ENCODE results near the gene METTL25B.

The METTL25B gene

DNA sequence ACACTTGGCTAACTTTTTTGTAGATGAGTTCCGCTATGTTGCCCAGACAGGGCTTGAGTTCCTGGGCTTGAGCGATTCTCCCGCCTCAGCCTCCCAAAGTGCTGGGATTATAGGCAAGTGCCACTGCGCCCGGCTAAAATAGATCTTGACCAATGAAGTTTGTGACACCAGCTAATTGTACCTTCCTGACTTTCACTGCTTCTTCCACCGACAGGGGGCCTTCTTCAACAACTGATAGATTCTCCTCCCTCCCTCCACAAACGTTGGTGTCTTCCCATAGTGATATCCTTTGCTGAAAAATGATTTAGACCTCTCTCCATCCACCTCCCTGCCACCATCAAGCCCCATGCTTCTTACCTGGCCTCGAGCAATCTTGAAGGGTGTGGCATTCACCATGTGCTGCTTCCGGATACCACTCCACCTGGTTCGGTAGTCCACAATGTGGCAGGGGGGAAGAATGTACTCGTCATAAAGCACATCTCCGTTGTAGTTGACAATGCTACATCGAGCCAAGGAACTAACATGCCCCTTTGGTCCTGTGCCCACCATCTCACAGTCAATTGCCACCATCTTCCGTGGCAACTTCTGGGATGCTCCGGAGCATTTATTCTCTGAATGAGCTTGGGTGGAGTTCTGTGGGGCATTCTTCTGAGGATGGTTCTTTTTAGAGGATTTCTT is 1.6 kb upstream of the METTL25B start:
- DNase-seq (ENCODE audit: low spot score), result peak; percentile 57

DNA sequence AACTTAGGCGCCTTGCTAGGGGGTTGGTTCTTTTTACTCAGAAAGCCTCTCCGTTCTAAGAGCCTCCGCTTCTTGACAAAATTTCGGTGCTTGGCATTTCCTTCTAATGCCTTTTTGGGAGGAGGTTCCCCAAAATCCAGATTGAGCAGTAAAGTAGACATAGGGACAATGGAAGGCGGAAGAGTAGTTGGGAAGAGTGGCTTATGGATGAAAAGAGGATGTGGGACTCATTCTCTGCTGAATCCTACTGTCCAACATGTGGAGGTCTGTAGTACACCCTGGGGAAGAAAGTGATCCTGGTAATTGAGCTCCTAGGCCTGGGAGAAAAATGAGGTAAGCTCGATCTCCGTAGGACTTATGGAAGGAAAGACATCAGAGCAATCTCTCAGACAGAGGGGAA is 777 bp upstream of the METTL25B start:
- no peak for DNase-seq (ENCODE audit: low spot score)

DNA sequence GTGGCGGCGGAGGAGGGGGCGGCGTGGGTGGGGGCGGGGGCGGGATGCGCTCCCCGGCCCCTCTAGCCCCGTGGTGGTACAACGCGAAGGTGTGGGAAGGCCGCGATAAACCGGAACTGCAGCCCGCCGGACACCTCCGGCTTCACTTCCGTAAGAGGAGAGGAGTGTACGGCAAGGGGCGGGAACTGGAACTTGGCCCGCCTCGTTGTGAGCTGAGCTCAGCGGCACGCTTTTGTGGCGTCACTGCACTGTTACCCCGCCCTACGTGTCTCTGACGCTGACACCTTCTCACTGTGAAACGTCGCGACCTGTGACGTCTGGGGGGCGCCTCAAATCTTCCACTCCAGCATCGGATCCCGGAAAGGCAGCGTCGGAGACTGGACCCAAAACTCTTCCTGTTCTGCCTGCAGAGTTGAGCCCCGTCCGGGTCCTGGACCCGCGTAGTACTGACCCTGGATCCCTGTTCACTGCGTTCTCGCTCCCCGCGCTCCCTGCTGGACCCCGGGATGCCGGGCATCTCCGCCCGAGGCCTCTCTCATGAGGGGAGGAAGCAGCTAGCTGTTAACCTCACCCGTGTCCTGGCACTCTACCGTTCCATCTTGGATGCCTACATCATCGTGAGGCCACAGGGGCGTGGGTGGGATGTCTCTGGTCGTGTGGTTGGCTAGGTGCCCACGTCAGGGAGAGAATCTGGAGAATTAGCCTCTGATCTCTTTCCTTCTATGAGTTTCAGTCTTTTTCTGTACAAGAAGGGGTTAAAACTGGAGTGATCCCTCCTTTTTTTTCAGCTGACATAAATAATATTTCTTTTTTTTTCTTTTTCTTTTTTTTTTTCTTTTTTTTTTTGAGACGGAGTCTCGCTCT is 562 bp downstream of the METTL25B start, which contains the start of gene ISG20L2:
ISG20L2 (minus strand) TSS at position 168 of the 864 bp plus-strand sequence. CDS start 1,114 bp downstream, outside the sequence.
- DNase-seq (ENCODE audit: low spot score), result peak; percentile 92

DNA sequence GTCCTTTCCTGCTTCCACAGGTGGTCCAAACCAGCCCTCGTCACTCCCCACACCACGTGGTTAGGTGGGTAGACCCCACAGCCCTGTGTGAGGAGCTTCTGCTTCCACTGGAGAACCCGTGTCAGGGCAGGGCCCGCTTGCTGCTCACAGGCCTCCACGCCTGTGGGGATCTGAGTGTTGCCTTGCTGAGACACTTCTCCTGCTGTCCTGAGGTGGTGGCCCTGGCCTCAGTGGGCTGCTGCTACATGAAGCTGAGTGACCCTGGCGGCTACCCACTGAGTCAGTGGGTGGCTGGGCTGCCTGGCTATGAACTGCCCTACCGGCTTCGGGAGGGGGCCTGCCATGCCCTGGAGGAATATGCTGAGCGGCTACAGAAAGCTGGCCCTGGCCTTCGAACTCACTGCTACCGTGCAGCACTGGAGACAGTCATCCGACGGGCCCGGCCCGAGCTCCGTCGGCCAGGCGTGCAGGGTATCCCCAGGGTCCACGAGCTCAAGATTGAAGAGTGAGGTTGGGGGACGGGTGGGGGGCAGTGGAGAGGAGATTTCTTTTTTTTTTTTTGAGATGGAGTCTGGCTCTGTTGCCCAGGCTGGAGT is 5.8 kb downstream of the METTL25B start:
- DNase-seq (ENCODE audit: low spot score), result no peak

DNA sequence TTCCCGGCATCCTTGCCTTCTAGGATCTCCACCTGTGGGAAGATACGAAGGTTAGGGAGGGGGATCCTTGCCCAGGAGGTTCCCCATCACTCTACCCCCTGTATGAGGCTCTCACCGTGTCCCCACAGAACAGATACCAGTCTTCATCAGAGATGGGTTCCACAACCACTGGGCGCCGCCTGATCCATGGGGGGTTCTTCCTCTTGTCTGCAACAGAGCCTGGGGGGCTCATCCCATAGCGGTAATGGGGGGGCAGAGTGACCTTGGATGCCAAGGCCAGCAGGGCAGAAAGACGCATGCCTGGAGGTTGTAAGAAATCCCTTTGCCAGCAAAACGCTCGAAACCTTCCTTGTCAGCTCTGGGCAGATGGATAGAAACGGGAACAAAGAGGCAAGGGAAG is 10.1 kb downstream of the METTL25B start:
- DNase-seq (ENCODE audit: low spot score), result no peak

DNA sequence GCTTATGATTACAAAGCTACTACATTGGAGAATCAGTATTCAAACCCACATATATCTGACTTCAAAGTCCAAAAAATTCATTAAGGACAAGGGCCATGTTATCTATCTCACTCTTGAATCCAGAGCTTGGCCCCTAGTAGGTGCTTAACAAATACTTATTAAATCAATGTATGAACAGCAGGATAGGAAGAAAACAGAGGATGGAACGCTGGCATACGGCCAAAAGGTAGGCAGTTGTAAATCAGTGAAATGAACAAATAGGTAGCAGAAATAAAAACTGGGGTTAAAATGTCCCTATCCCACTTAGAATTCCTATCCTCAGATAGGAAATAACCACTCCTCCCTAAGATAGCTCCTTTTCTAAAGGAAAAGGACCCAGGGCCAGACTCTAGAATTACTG is 10.6 kb downstream of the METTL25B start:
- DNase-seq (ENCODE audit: low spot score), result no peak

DNA sequence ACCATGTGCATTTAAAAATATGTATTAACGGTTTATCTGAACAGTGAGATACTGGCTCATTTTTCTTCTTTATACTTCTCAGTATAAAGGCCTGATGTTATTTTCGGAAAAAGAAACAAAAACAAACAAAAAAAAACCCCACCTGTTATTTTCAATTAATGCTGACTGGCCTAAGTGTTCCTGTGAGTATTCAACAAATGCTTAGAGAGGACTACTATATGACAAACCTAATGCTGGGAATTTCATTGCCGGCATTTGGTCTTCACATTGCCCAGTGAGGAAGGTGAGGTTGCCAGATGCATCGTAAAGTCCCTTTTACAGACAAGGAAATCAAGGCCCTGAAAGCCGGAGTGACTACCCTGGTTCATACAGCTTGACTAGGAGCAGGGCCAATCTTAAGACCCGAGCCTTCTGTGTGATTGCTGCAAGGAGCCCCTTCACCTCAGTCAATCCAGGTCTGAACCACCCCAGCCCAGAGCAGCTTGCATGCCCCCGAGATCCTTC is 12.0 kb downstream of the METTL25B start:
- DNase-seq (ENCODE audit: low spot score), result no peak

DNA sequence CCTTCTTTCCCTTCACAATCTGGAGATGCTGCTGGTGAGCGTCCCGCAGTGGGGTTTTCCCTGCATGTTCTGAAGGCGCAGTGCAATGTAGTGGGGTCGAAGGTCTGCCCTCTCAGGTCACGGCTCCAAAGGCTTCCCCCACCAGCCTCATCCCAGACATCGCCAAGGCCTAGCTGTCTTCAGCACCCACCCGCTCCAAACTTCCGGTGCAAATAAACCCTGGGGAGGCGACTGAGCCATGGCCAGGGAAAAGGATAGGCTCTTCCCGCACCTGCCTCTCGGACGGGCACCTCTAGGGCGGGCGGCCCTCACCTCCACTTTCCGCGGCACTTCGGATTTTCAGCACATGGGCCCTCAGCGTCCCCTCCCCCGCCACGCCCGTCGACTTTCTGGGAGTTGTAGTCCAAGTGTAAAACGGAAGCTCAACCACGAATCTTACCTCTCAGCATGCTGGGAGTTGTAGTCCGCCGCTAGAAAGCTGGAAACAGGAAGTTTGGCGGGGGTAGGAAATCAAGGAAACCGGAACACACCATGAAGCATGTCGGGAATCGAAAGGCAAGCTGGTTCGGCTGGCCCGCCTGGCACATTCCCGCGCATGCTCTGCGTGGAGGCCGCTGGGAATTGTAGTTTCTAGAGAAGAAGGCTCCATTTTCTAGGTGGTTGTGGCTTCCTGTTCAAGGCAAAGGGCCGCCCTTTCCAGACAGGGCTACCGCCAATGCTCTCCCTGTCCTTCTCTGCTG is 12.6 kb downstream of the METTL25B start, which contains the start of gene MRPL24:
MRPL24 (minus strand) TSS at position 348 of the 740 bp plus-strand sequence. CDS start 2,384 bp downstream, outside the sequence.
- DNase-seq (ENCODE audit: low spot score), result peak; percentile 99

DNA sequence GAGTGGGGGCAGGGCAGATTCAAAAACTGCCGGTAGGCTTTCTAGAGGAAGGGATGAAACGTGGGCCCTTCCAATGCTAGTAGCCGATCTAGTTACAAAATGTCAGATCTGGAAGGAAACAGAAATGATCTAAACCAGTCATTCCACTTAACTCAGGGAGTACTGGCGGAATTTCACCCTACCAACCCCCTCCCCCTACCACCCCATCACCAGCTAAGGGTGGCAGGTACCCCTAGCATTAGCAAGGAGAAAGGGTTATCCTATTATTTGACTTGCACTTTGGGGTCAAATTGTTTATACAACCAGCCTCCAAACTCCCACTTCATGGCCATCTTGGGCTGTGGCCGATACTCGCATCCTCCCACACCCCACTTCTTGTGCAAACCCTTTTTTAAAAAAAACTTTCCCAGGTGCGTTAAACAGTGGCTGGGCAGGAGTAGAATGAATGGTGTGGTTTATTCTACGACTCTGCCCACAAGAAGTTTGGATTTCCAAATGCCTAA is 13.3 kb downstream of the METTL25B start:
- DNase-seq (ENCODE audit: low spot score), result no peak

DNA sequence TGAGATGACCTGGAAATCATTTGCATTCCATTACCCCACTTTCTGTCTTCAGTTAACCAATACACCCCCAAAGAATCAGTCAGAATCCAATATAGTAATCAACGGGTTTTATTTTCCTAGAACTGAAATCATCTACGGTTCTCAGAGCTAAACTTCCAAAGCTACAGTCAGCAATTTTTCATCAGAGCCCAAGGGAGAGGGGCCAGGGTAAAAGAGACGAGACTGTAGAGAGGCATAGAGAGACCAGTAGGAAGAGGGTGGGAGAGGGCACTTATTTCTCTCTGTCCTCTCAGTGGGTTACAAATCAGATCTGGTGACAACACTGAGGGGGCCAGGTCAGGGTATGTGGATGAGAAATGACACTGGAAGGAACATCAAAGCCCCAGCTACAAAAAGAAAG is 13.7 kb downstream of the METTL25B start:
- no peak for DNase-seq (ENCODE audit: low spot score)

DNA sequence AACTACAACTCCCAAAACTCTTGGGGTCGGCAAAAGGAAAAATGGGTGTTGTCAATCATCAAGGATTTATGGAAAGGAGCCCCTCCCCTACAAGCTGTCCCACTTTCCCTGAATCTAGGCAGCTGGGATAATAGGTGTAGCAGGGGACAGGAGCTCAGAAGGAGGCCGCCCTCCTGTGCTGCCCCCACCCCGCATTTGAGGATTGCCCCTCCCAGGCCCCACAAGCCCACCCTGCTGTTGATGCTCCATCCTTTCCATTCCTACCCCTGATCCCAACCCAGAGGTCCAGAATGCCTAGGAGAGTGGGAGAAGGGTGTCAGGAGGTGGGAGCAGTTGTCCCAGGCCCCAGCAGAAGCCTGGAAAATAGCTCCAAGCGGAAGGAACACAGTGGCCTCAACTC is 14.5 kb downstream of the METTL25B start:
- no peak for DNase-seq (ENCODE audit: low spot score)

DNA sequence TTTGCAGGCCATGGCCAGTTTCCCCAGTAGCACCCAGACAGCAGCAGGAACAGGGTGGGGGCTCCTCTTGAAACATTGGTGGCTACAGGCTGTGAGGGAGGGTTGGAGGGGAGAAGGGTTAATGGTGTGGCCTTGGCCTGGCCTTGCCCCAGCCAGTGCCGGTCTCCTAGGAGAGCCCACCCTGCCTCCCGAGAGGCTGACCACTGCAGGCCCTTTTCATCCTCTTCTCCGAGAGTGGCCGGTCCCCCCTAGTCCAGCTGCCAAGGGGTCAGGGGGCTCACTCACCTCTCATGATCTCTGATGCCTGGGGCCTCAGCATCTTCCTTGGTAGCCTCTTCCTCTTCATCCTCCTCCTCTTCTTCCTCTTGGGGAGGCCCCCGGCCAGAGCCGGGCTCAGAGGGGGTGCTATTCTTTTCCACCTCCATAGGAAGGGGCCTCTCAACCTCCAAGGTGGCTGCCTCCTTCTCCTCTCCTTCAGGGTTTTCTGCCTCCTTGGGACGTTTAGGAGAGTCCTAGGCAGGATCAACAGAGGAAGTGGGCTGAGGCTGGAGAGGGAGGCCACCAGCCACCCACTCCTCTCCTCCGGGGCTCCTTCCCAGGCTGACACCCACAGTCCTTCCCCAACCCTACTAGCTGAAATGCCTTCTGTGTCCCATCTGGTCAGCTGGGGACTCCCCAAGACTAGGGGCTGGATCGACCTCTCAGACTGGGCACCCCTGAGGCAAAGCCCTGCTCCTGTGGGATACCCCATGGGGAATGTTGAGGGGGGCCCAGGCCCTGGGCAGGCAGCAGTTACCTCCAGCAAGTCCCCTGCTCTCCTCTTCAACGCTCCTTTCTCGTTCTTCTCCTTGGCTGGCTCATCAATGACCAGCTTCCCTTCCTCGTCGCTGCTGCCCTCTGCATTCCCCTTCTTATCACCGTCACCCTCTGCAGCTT is 15.4 kb downstream of the METTL25B start:
- no peak for DNase-seq (ENCODE audit: low spot score)

DNA sequence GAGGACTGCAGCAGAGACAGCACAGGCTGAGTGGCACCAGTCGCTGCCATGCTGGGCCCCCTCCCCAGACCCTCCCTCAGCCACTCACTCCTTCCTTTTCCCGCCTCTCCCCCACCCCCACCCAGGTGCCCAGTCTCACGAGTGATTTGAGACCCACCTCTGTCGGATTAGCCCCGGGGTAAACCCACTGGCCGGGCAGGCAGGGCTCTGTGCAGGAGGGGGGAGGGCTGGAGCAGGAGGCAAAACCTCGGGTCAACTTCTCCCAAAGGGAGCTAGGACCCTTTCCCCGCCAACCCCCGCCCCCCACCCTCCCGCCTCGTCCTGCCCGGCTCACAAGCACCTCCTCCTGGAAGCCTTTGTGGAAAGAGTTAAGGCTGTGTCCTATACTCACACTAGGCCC is 16.1 kb downstream of the METTL25B start:
- no peak for DNase-seq (ENCODE audit: low spot score)

DNA sequence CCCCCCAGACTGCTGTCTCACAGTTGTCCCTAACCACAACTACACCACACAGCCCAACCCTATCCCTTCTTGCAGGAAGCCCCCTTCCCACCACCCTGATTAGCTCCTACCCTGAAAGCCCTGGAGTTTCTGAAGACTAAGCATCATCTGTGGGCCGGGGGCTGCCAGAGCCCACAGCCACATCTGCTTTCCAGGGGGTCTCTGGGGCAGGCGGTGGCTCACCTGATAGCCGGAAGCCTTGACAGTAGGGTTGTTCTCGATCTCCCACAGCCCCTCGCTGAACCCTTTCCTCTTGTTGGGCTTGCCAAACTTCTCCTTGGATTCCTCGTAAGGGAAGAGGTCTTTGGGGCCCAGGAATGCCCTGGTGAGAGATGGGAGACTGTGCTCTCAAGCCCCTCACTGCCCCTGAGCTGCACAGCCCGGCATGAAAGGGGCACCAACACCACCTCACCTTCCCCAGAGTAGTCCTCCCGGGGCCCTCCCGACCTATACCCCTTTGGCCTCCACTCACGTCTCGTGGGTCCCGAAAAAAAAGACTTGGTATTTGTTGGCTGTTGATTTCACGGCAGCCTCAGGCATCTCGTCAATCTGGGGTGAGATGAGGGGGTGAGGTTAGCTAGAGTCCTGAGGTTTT is 16.6 kb downstream of the METTL25B start:
- DNase-seq (ENCODE audit: low spot score), result no peak

DNA sequence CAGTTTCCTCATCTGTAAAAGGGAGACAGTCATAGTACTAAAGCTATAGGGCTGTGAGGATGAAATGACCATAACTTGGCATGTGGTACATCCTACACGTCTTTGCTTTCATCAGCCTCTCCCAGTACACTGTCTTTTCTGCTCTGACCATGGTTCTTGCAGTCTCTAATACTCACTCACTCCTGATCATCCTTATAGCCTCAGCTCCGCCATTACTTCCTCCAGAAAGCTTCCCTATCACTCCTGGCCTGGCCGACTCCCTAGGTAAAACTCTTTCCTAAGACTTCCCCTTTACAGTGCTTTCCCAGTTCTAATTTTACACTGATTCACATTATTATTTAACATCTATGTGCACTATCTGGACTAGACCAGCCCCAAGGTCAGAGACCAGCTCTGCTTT is 17.6 kb downstream of the METTL25B start:
- DNase-seq (ENCODE audit: low spot score), result no peak

DNA sequence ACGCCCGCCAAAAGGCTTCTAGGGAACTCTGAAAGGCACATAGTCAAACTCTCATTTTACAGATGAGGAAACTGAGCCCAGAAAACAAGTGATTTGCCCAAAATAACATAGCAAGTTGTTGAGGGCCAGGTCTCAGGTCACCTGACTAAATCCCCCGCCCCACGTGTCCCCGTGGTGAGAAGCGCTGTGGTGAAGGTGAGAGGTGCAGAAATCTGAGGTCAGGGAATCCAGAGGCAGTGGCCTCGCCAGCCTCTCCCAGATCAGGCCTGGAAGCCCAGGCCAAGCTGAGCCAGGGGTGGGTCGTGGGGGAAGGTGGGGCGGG is 18.1 kb downstream of the METTL25B start:
- no peak for DNase-seq (ENCODE audit: low spot score)

DNA sequence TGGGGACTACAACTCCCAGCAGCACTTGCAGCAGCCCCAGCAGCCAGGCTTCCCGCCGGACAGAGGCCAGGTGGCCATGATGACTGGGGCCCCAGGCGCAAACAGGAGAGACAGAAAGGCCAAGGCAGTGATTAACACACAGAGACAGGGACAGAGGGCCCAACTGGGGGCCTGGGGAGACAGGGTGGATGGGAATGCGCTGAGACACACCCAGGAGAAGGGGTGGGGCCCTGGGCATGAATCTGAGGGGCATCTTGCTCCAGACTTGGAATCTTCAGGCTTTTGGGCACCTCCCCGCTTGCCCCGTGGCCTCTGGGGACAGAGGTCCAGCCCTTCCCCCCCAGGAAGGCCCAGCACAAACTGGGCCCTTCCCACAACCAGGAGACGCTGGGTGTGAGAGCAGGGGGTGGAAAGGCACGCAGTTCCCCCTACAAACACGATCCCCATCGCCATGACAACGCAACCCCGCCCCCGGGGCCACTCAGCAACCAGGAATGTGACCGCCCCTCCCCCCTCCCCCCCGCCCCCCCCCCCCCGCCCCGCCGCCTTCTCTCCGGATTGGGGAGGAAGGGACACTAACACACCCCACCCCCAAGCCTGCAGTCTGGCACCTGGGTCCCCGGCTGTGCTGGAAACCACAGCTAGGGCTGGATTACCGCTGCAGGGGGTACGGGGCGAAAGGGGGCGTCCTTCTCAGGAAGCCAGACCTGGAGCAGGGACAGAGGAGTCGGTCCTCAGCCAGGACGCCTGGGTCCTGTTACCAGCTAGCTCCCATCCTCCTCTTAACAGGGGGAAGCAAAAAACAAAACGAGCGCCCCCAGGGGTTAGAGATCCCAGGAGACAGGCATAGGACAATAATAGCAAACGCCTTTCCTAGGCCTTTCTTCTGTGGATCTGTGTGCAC is 18.7 kb downstream of the METTL25B start:
- peak; percentile 88 for DNase-seq (ENCODE audit: low spot score)

DNA sequence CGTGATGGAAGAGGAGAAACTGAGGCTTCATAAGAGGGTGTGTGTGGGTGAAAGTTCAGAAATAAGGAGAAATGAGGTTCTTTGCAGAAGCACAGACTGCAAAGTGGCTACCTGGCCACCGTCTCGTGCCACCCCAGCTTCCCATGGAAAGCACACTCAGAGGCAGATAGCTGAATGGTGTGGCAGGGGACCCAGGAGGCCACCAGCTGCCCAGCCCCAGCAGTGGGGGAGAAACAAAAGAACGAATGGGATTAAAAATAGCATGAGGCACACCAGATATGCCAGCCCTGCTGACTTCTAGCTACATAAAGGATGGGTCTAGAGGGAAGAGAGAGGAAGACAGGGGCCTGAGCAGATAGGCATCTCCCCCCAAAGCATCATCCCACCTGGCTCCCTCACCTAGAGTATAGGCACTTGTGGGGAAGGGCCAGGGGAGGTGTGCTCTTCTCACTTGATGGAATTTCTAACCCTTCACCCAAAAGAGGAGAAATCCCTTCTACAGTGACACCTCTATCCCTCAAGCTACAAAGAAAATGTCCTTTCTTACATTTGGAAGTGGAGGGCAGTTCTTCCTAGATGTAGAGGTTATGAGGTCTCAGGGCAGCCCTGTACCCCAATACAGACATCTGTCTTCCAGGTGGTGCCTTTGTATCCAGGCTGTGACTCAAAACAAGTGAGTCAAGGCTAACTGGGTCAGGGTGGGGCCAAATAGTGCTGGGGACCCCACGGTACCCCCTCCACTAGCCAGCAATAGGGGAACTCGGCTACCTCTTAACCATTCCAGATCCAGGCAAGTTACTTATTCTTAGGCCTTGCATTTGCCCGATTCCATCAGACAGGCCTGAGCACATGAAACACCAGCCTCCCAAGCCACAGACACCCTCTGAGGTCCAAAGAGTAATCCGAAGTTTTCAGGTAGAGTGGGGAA is 19.7 kb downstream of the METTL25B start:
- DNase-seq (ENCODE audit: low spot score), result peak; percentile 47

Measured in CD4-positive, alpha-beta T cell treated with Interleukin-15 for 4 hours (primary cell).